K562 treated with DMSO at 1 percent for 12 hours (cell line): ENCODE measurements around the gene COX19. TPM values are rescaled to one million over a fixed set of nuclear protein-coding genes. Genes with fewer than 3 reads are reported as not detected.

Source experiments
- total RNA-seq: library from RNA; unstranded; fragments of 300-600 nt; gene quantifications from 2 replicates; pipeline ENCODE4 v1.2.3, GENCODE V29; 2022; ENCODE audit not compliant: insufficient read depth

COX19 gene, protein sequence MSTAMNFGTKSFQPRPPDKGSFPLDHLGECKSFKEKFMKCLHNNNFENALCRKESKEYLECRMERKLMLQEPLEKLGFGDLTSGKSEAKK
- total RNA-seq, result 4.8 and 9.5 TPM in 2 replicates

DNA sequence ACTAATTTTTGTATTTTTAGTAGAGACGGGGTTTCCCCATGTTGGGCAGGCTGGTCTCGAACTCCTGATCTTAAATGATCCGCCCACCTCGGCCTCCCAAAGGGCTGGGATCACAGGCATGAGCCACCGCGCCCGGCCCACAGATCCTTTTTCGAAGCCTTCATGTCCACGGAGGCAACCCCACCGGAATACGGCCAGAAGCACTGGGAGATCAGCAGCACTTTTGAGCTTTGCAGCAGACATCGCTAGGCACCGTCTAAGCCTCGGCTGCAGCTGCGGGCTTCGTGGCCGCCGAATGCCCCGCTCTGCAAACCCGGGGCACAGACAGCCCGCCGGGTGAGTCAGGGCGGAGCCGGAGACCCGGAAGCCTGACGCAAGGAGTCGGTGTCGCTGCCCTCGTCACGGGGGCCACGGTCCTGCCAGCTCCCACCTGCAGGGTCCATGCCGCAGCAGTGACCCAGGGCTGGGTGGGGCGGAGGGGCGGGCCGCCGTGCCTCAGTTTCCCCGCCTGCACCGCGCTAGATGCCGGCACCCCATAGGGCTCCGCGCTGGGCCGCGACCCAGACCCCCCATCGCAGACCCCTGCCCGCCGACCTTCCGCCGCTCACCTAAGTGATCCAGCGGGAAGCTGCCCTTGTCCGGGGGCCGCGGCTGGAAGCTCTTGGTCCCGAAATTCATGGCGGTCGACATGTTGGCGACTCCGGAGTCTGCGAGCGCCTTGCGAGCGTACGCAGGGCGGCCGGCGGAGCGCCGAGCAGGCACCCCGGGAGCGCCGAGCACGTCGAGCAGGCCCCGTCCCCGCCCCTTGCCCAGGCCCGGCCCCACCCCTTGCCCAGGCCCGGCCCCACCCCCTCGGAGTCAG is at the start of gene COX19:
Gene COX19 (minus strand): TSS at position 730 of the 862 bp plus-strand sequence. CDS start 40 bp downstream, at position 690.

DNA sequence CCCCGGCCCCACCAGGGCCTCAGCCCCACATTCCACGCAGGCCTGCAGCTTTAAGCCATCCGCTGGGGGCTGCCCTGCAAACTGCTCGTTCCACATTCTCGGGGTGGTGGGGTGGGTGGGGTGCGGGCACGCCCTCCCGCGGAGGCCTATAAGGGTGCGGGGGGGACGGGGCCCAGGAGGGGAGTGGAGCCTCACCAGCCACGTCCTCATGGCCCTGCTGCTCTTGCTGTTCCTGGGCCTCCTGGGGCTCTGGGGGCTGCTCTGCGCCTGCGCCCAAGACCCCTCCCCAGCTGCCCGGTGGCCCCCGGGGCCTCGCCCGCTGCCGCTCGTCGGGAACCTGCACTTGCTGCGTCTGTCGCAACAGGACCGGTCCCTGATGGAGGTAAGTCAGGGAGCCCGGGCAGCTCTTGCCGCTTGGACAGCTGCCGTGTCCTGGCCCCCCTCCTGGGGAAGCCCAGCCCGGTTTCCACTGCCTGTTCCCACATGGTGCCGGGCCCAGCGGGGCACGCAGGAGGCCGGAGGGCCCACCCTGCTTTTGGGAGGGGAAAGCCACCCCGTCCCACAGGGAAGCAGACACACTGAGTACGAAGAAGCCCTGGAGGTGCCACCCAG is 7.8 kb upstream of the COX19 start, which contains the start of gene CYP2W1:
Gene CYP2W1 (plus strand): TSS at position 178 of the 612 bp plus-strand sequence. CDS start 31 bp downstream, at position 209.

DNA sequence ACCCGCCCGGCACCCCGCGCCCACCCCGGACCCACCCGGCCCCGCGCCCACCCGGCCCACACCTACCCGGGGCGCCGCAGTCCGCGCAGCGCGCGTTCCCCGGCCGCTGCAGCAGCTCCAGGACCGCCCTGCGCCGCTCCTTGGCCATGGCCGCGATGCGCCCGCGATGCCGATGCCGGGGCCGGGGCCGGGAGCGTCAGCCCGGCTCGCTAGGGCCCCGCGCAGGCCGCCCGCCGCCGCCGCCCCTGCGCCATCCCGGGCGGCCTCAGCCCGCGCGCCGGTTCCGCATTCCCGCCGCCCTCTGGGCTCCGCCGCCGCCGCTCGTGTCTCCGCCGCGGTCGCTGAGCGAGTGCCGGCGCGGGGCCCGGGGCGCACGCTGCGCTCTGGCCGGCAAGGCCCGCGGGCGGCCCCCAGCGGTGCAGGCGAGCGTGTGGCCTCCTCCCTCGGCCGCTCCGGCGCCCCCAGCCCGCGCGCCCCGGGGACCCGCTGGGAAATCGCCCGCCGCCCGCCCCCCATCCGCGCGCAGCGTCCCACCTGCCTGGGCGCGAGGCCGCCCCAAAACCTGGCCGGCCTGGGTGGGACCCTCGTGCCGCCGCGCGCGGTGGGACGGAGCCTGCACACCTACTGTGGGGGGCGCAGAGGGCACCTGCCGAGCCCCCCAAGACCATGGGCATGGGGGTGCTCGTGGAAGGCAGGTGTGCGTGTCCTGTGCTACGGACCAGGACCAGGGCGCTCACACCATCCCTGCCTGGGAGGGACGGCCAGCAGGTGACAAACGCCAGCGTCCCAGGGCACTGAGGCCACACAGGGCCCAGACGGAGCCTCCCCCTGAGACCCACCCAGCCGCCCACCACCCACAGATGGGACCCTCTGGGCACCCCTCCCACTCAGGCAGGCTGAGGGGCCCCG is 20.8 kb downstream of the COX19 start, which contains the start of gene ADAP1:
Gene ADAP1 (minus strand): TSS at position 351 of the 909 bp plus-strand sequence. CDS start 203 bp downstream, at position 148.

Other genes starting within 250 kb of the COX19 start
- gene DNAAF5, start 248.8 kb downstream of the COX19 start, total RNA-seq, result 10.7 and 24.6 TPM in 2 replicates
- gene PRKAR1B, start 248.3 kb downstream of the COX19 start, total RNA-seq, result 6.9 and 9.1 TPM in 2 replicates
- 44.0 and 145 TPM in 2 replicates for gene SUN1, start 143.1 kb downstream of the COX19 start, total RNA-seq
- gene GET4, start 99.0 kb downstream of the COX19 start, total RNA-seq, result 110 TPM in 2 replicates
- gene ADAP1, start 20.9 kb downstream of the COX19 start, total RNA-seq, result 0.78 and 1.3 TPM in 2 replicates
- gene CYP2W1, start 7.6 kb upstream of the COX19 start, total RNA-seq, result not detected in 2 replicates
- 1.9 and 6.7 TPM in 2 replicates for gene GPR146, start 69.0 kb upstream of the COX19 start, total RNA-seq
- 0.45 and 0.73 TPM in 2 replicates for gene GPER1, start 112.6 kb upstream of the COX19 start, total RNA-seq
- 24.9 and 28.5 TPM in 2 replicates for gene ZFAND2A, start 184.6 kb upstream of the COX19 start, total RNA-seq